SK-N-SH (cell line): Measurements from ENCODE around the gene GPR183.

Source experiments
- MEF2A ChIP-seq: IDR thresholded peaks from 2 replicates; pipeline ENCODE4 v1.4.0; 2012; ENCODE audit warnings: low read depth, borderline replicate concordance
- TF ChIP-seq, protein P1 (sequence below): fragments of 200-600 bp; sonication (generic); IDR thresholded peaks from 2 replicates; pipeline ENCODE4 v1.6.1; 2017; ENCODE audit warnings: antibody characterized with exemption, mild to moderate bottlenecking, moderate library complexity

DNA sequence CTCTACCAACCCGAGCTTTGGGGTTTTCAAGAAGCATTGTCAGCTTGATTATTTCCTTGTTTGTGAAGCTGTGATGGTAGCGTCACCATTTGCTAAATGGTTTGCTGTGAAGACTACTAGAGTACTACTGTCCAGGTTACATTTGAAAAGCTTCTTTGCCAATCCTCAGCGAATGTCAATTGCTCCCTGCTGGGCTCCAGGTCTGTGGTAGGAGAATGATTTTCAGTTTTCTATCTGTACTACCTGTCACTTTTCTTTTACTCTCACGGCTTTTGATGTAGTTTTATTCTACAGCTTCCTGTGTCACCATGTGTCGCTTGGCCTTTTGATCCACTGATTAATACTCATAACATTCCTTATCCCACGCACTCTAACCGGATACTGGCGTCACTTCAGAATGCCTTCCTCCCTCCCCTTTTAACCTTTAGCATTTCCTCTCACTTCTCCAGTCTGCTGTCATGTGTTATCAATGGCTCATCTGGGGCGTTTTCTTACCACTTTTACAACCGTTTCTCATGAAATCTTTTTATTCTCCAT lies 7.5 kb upstream of the GPR183 start:
- TF ChIP-seq, protein P1, sequence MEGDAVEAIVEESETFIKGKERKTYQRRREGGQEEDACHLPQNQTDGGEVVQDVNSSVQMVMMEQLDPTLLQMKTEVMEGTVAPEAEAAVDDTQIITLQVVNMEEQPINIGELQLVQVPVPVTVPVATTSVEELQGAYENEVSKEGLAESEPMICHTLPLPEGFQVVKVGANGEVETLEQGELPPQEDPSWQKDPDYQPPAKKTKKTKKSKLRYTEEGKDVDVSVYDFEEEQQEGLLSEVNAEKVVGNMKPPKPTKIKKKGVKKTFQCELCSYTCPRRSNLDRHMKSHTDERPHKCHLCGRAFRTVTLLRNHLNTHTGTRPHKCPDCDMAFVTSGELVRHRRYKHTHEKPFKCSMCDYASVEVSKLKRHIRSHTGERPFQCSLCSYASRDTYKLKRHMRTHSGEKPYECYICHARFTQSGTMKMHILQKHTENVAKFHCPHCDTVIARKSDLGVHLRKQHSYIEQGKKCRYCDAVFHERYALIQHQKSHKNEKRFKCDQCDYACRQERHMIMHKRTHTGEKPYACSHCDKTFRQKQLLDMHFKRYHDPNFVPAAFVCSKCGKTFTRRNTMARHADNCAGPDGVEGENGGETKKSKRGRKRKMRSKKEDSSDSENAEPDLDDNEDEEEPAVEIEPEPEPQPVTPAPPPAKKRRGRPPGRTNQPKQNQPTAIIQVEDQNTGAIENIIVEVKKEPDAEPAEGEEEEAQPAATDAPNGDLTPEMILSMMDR, result no peak
- no peak for TF ChIP-seq MEF2A
